Tibial artery (tissue), 4 donors: ENCODE measurements around the gene TLR7.

Source experiments
- DNase-seq, 2 donors: peaks; one replicate each; pipeline ENCODE4 v3.0.0-alpha.2; 2019
- H3K27ac ChIP-seq, 2 donors: fragments of 200-600 bp; sonication (generic) in 1 of 2; 1 replicate in 1 of 2; 2 replicates in 1 of 2; pipeline ENCODE4 v1.5.1; 2018 to 2019; ENCODE audit warnings: mild to moderate bottlenecking in 1 of 2
- H3K27me3 ChIP-seq, 2 donors: fragments of 200-600 bp; sonication (generic) in 1 of 2; one replicate each; pipeline versions ENCODE4 v1.5.1 to v1.6.0; 2016 to 2019
- H3K36me3 ChIP-seq, 3 donors: fragments of 200-600 bp; sonication (generic) in 2 of 3; one replicate each; pipeline ENCODE4 v1.5.1; 2016 to 2019; ENCODE audit warnings: mild to moderate bottlenecking in 2 of 3
- H3K4me1 ChIP-seq, 4 donors: fragments of 200-600 bp; sonication (generic) in 2 of 4; 1 replicate in 3 of 4; 2 replicates in 1 of 4; pipeline ENCODE4 v1.5.1; 2016 to 2019
- H3K4me3 ChIP-seq, 2 donors: fragments of 200-600 bp; sonication (generic) in 1 of 2; 1 replicate in 1 of 2; 2 replicates in 1 of 2; pipeline ENCODE4 v1.5.1; 2018 to 2019; ENCODE audit warnings: mild to moderate bottlenecking in 2 of 2
- H3K9me3 ChIP-seq, 3 donors: fragments of 200-600 bp; sonication (generic) in 1 of 3; one replicate each; pipeline ENCODE4 v1.5.1; 2016 to 2019
- CTCF ChIP-seq, 2 experiments: fragments of 200-600 bp in 1 of 2; fragments of 450-650 bp in 1 of 2; IDR thresholded peaks; one replicate each; pipeline ENCODE4 v1.5.1; 2017 to 2019; ENCODE audit warnings: antibody characterized with exemption in 2 of 2, mild to moderate bottlenecking in 1 of 2, moderate library complexity in 1 of 2
- intact Hi-C: fragments of 100-400 bp; cut with DNase I; formaldehyde crosslinking; loops from one replicate; pipeline ENCODE4 v1.15.0; 2023; ENCODE audit warnings: low total_unique reads

Gene TLR7

GRCh38 chrX:12930150-12930549, 63.3 kb downstream of the TLR7 start:
- H3K27me3 ChIP-seq: no peaks in the 10 kb centered on the region
- H3K9me3 ChIP-seq: no peaks in the 10 kb centered on the region
- no peak for DNase-seq
- no peak overlapping the region for H3K27ac ChIP-seq
- H3K36me3 ChIP-seq: no peaks in the 10 kb centered on the region
- H3K4me1 ChIP-seq: no peaks in the 10 kb centered on the region
- no peak overlapping the region for H3K4me3 ChIP-seq
- intact Hi-C loops: no loop called here
- TF ChIP-seq CTCF (IDR thresholded peaks at IDR 0.05): no peak

- H3K36me3 ChIP-seq: no peaks in the 10 kb centered on the region
- intact Hi-C loops: no loop called here
Measured at GRCh38 chrX:12932244-12932643, 65.4 kb downstream of the TLR7 start.

GRCh38 chrX:12934850-12935249, 68.0 kb downstream of the TLR7 start:
- no peaks in the 10 kb centered on the region for H3K9me3 ChIP-seq
- H3K27me3 ChIP-seq: no peaks in the 10 kb centered on the region
- DNase-seq: no peak
- H3K27ac ChIP-seq: no peak overlapping the region
- H3K4me3 ChIP-seq: no peak overlapping the region
- no peaks in the 10 kb centered on the region for H3K4me1 ChIP-seq
- H3K36me3 ChIP-seq: no peaks in the 10 kb centered on the region
- no peak for TF ChIP-seq CTCF (IDR thresholded peaks at IDR 0.05)
- intact Hi-C loops: no loop called here

More at GRCh38 chrX:12932244-12932643, 65.4 kb downstream of the TLR7 start:
- no peaks in the 10 kb centered on the region for H3K4me1 ChIP-seq
- no peak for TF ChIP-seq CTCF (IDR thresholded peaks at IDR 0.05)
- no peak overlapping the region for H3K4me3 ChIP-seq
- no peak overlapping the region for H3K27ac ChIP-seq
- no peaks in the 10 kb centered on the region for H3K9me3 ChIP-seq
- H3K27me3 ChIP-seq: no peaks in the 10 kb centered on the region
- DNase-seq: no peak

GRCh38 chrX:12936947-12937346, 70.1 kb downstream of the TLR7 start:
- H3K36me3 ChIP-seq: no peaks in the 10 kb centered on the region
- H3K27ac ChIP-seq: no peak overlapping the region
- no peaks in the 10 kb centered on the region for H3K4me1 ChIP-seq
- no peak for DNase-seq
- no peaks in the 10 kb centered on the region for H3K9me3 ChIP-seq
- no peak for TF ChIP-seq CTCF (IDR thresholded peaks at IDR 0.05)
- H3K4me3 ChIP-seq: no peak overlapping the region
- H3K27me3 ChIP-seq: no peaks in the 10 kb centered on the region
- intact Hi-C loops: no loop called here
